Peyer's patch (tissue), 4 donors: ENCODE results near the gene FGF19. TPM values are rescaled to one million over a fixed set of nuclear protein-coding genes. Genes with fewer than 3 reads are reported as not detected.

Source experiments
- DNase-seq, 3 donors: peaks; one replicate each; pipeline ENCODE4 v3.0.0-alpha.2; 2017 to 2019
- H3K27ac ChIP-seq, 4 donors: fragments of 200-600 bp; sonication (generic); one replicate each; pipeline ENCODE4 v1.5.1; 2016 to 2019
- H3K27me3 ChIP-seq, 2 donors: fragments of 200-600 bp; sonication (generic); one replicate each; pipeline ENCODE4 v1.5.1; 2019
- H3K36me3 ChIP-seq, 3 donors: fragments of 200-600 bp; sonication (generic); one replicate each; pipeline ENCODE4 v1.5.1; 2016 to 2019
- H3K4me1 ChIP-seq, 4 donors: fragments of 200-600 bp; sonication (generic); one replicate each; pipeline ENCODE4 v1.5.1; 2016 to 2019
- H3K4me3 ChIP-seq, 4 donors: fragments of 200-600 bp; sonication (generic); 1 replicate in 3 of 4; 2 replicates in 1 of 4; pipeline ENCODE4 v1.5.1; 2016 to 2019; ENCODE audit warnings: mild to moderate bottlenecking in 1 of 4
- H3K9me3 ChIP-seq, 4 donors: fragments of 200-600 bp; sonication (generic); one replicate each; pipeline ENCODE4 v1.5.1; 2016 to 2019; ENCODE audit warnings: mild to moderate bottlenecking in 1 of 4
- POLR2A ChIP-seq, 2 donors: fragments of 450-650 bp; IDR thresholded peaks; one replicate each; pipeline ENCODE4 v1.5.1; 2017; ENCODE audit warnings: antibody characterized with exemption in 2 of 2, mild to moderate bottlenecking in 2 of 2, moderate library complexity in 2 of 2
- total RNA-seq, 4 donors: library from RNA; depleted of rRNA; stranded (reverse); fragments of >200 nt; gene quantifications; one replicate each; pipeline ENCODE4 v1.1.0, GENCODE V29; 2016
- TF ChIP-seq, protein P1 (sequence below), 6 experiments: fragments of 450-650 bp in 4 of 6; fragments of 200-600 bp in 2 of 6; sonication (generic) in 1 of 6; IDR thresholded peaks; one replicate each; pipeline ENCODE4 v1.5.1; 2017 to 2019; ENCODE audit warnings: antibody characterized with exemption in 6 of 6, mild to moderate bottlenecking in 3 of 6, moderate library complexity in 1 of 6

FGF19 gene
- total RNA-seq, 4 donors from 2014 or later = 3.2 to 4.9 TPM; not detected in 2

DNA sequence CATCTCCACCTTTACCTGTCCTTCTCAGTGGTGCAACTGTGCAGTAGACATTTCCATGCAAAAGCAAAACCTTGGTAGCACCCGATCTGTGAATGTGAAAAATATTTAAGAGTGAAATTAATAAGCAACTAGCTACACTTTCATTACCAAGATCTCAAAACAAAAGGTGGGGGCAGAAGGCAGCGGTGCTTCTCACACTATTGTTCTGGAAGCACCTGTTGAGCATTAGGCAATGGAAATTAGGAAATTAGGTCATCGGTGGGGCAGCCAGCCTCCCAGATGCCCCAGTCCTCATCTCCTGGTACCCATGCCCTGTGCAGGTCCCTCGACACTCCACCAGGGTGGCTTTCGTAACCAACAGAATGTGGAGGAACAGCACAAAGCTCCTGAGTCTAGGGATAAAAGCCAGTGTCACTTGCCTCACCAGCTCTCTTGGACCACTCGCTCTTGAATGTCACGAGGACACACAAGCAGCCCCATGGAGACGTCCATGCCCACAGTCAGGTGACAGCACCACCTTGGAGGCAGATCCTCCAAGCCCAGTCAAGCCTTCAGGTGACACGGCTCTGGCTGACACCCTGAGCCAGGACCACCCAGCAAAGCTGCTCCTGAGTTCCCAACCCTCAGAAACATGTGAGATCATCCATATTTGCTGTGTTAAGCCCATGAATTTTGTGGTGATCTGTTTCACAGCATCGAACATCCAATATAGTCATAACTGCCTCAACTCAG is 31.9 kb downstream of the FGF19 start:
- Histone ChIP-seq H3K36me3 (peaks cover 0 to 42% (median 0%) of the 10 kb centered on the region in 3 donors), H3K4me3 (no peak overlapping the region), H3K27ac (no peak overlapping the region), H3K4me1 (peaks cover 0 to 26% (median 13%) of the 10 kb centered on the region in 4 donors), H3K9me3 (no peaks in the 10 kb centered on the region), H3K27me3 (no peaks in the 10 kb centered on the region)
- peak in 1 of 3 donors; percentile 24 for DNase-seq
- TF ChIP-seq, protein P1, sequence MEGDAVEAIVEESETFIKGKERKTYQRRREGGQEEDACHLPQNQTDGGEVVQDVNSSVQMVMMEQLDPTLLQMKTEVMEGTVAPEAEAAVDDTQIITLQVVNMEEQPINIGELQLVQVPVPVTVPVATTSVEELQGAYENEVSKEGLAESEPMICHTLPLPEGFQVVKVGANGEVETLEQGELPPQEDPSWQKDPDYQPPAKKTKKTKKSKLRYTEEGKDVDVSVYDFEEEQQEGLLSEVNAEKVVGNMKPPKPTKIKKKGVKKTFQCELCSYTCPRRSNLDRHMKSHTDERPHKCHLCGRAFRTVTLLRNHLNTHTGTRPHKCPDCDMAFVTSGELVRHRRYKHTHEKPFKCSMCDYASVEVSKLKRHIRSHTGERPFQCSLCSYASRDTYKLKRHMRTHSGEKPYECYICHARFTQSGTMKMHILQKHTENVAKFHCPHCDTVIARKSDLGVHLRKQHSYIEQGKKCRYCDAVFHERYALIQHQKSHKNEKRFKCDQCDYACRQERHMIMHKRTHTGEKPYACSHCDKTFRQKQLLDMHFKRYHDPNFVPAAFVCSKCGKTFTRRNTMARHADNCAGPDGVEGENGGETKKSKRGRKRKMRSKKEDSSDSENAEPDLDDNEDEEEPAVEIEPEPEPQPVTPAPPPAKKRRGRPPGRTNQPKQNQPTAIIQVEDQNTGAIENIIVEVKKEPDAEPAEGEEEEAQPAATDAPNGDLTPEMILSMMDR (IDR thresholded peaks at IDR 0.05) = no peak
- no peak for TF ChIP-seq POLR2A (IDR thresholded peaks at IDR 0.05)

DNA sequence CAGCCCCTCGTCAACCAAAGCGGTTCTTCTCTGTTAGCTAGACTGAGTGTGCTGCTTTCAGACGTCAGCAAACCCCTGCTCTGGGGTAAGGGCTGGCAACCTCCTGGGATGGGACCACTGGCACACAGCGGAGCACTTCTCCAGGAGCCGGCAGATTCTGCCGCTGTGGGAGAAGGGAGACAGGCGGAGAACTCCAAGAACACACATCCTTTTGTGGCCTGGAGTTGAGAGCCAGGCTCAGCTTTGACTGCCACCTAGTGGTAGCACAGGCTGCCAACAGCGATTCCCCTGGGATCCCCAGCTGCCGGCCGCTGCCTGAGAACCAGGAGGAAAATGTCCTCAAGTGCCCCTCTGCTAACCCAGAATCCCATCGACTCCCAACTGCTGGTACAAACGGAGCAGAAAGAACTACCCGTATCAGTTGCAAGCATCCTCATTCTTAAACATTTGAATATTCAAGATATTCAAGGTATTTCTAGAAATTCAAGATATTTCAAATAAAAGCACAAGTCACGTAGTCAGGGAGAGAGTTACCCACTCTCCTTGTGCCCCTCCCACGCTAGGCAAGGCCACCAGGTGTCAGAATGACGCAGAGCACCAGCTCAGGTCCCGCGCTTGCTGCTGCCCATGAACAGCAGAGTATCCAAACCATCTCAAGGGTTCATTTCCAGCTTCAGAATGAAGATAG is 33.5 kb downstream of the FGF19 start:
- peak; percentile 65 to 88 (median 83) for DNase-seq
- no peak for TF ChIP-seq POLR2A (IDR thresholded peaks at IDR 0.05)
- TF ChIP-seq, protein P1 (IDR thresholded peaks at IDR 0.05) = peak; percentile 70 to 96 (median 86)
- Histone ChIP-seq H3K4me3 (no peak overlapping the region), H3K27me3 (no peaks in the 10 kb centered on the region), H3K27ac (no peak overlapping the region), H3K36me3 (peaks cover 0 to 58% (median 0%) of the 10 kb centered on the region in 3 donors), H3K9me3 (no peaks in the 10 kb centered on the region), H3K4me1 (peaks cover 0 to 26% (median 13%) of the 10 kb centered on the region in 4 donors)

DNA sequence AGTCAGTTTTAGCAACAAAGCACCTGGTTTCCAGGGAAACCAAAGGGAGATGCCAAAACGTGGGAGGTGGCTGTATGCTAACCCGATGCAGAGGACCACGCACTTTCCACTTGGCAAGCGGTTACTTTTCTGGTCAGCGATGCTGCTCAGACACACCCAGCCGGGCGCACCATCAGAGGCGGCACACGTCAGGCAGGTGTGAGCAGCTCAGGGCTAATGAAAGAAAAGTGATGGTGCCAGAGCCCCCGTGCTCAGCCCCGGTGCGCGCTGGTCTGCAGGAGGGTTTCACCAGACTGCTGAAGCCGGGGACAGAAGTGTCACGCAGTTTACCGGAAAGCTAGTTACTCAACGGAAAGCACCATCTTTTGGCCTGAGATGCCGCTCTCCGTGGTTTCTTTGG is 34.3 kb downstream of the FGF19 start:
- H3K36me3 ChIP-seq = peaks cover 0 to 66% (median 0%) of the 10 kb centered on the region in 3 donors
- H3K27ac ChIP-seq = no peak overlapping the region
- H3K4me1 ChIP-seq = peaks cover 0 to 26% (median 11%) of the 10 kb centered on the region in 4 donors
- no peak for DNase-seq
- H3K9me3 ChIP-seq = no peaks in the 10 kb centered on the region
- no peaks in the 10 kb centered on the region for H3K27me3 ChIP-seq
- TF ChIP-seq POLR2A (IDR thresholded peaks at IDR 0.05) = no peak
- TF ChIP-seq, protein P1 (IDR thresholded peaks at IDR 0.05) = no peak
- no peak overlapping the region for H3K4me3 ChIP-seq

DNA sequence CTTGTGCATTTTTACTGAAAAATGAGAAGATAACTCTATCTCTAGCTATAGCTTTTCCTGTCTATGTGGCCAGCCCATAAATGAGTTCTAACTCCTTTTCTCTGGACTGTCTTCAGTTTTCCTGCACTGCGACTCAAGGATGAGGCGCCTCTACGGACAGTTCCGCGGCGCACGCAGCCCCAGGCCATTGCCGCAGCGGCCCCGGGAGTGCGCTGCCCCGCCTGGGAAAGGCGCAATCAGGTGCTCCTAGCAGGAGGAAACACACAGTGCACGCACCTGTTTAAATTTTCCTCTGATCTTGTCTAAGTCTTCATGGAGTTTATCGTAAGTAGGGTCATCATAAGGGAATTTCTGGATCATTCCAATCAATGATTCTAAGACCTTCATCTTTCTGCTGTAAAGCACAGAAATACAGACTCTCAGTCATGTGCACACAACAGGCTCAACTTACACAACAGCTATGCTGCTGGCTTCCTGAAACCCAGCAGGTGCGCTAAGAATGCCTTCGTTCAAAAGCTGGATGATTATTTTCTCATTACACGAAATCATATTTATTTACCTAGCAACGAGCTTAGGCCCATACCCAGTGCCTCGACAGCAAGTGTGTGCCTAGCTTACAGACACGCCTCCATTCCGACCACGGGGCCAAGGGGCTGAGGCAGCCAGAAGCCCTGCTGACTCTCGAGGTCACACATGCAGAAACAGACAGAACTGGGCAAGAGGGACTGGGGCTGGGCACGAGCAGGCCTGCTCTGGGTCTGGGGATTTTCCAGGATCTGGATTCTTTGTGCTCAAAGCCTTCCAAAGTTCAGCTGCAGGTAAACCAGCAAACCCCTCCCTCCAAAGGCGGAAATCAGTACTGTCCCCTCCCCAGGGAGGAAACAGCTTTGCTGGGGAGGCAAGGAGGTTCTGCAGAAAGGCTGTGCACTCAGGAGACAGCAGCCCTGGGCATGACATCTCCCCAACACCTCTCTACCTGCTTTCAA is 35.9 kb downstream of the FGF19 start:
- peak in 1 of 3 donors; percentile 51 for DNase-seq
- H3K4me3 ChIP-seq = no peak overlapping the region
- no peaks in the 10 kb centered on the region for H3K9me3 ChIP-seq
- no peak overlapping the region for H3K27ac ChIP-seq
- TF ChIP-seq POLR2A (IDR thresholded peaks at IDR 0.05) = no peak
- TF ChIP-seq, protein P1 (IDR thresholded peaks at IDR 0.05) = no peak
- H3K27me3 ChIP-seq = no peaks in the 10 kb centered on the region
- H3K36me3 ChIP-seq = peaks cover 0 to 70% (median 0%) of the 10 kb centered on the region in 3 donors
- peaks cover 0 to 10% (median 0%) of the 10 kb centered on the region in 4 donors for H3K4me1 ChIP-seq
